HG03025 (cell line): ENCODE data around the gene CD248.
A peak's percentile ranks its signal among the peaks of the same experiment; 100 is the strongest.

Experiments
- ATAC-seq: cut with Tn5 transposase; IDR thresholded peaks from one replicate; pipeline ENCODE4 v1.9.1; 2021; ENCODE audit warnings: mild to moderate bottlenecking, moderate library complexity; ENCODE audit not compliant: unreplicated experiment, low FRiP score

The CD248 gene

GRCh38 chr11:66289548-66290329, 27.1 kb downstream of the CD248 start:
- ATAC-seq: peak; percentile 39

- peak; percentile 76 for ATAC-seq
These were observed 27.9 kb downstream of the CD248 start, which contains the start of gene YIF1A for GRCh38 chr11:66288671-66289547. Gene YIF1A (minus strand): TSS chr11:66289143. CDS start chr11:66288985, 158 bp downstream.

GRCh38 chr11:66287889-66288670, 28.8 kb downstream of the CD248 start:
- ATAC-seq: no peak

GRCh38 chr11:66287211-66287888, 29.5 kb downstream of the CD248 start:
- ATAC-seq: no peak

- no peak for ATAC-seq
These were observed 30.1 kb downstream of the CD248 start for GRCh38 chr11:66286699-66287098.

- no peak for ATAC-seq
These were observed 31.4 kb downstream of the CD248 start for GRCh38 chr11:66285250-66285947.

GRCh38 chr11:66284526-66285078, 32.2 kb downstream of the CD248 start:
- no peak for ATAC-seq

- ATAC-seq: no peak
These were observed 33.3 kb downstream of the CD248 start for GRCh38 chr11:66283461-66284105.

- peak; percentile 67 for ATAC-seq
These were observed 34.1 kb downstream of the CD248 start for GRCh38 chr11:66282468-66283455.

GRCh38 chr11:66281776-66282467, 34.9 kb downstream of the CD248 start:
- no peak for ATAC-seq

- ATAC-seq: no peak
These were observed 35.8 kb downstream of the CD248 start for GRCh38 chr11:66281001-66281400.

GRCh38 chr11:66280428-66280827, 36.4 kb downstream of the CD248 start:
- no peak for ATAC-seq

GRCh38 chr11:66279092-66279734, 37.6 kb downstream of the CD248 start:
- no peak for ATAC-seq

- no peak for ATAC-seq
These were observed 38.3 kb downstream of the CD248 start for GRCh38 chr11:66278363-66279091.

- no peak for ATAC-seq
These were observed 39.1 kb downstream of the CD248 start, which contains the start of gene CNIH2 for GRCh38 chr11:66277471-66278362. Gene CNIH2 (plus strand): TSS chr11:66278175. CDS start chr11:66278457, 282 bp downstream.
